Activated T-helper 1 cell treated with anti-CD3 and anti-CD28 coated beads, Interleukin-2, amount 50 U/mL, for 16 hours (primary cell): ENCODE results near the gene HP1BP3.

ENCODE experiments used
- DNase-seq, 2 donors: peaks; one replicate each; pipeline ENCODE4 v3.0.0-alpha.2; 2020; ENCODE audit warnings: low read depth in 1 of 2, low spot score in 1 of 2

Gene HP1BP3

GRCh38 chr1:20693623-20694022, 93.5 kb downstream of the HP1BP3 start:
- no peak for DNase-seq
